ENCODE data around the gene IL16.

IL16 gene

GRCh38 chr15:81258455-81258854 is 61.8 kb downstream of the IL16 start:
- DNase-seq = no peak

GRCh38 chr15:81259760-81260298 is 63.1 kb downstream of the IL16 start:
- DNase-seq = no peak

GRCh38 chr15:81261172-81261811 is 64.6 kb downstream of the IL16 start:
- no peak for DNase-seq

DNA sequence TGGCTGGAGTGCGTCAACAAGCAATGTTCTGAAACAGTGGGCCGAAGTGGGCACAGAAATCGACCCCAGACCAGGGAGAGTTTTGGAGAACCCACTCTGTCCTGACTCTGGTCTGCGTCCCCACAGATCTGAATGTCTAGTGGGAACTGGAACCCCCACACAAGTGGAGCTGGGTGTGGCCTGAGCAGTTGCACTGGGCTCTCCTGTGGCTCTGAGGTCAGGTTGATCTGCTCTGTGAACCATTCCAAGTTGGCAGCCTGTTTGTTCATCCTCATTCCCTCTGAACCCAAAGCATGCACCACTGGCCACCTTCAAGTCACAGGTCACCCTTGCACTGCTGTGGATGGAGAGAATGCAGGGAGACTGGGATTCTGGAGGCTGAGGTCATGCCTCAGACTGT is 66.8 kb downstream of the IL16 start:
- no peak for DNase-seq

- DNase-seq = no peak
These were observed 67.6 kb downstream of the IL16 start for GRCh38 chr15:81264072-81264857.

DNA sequence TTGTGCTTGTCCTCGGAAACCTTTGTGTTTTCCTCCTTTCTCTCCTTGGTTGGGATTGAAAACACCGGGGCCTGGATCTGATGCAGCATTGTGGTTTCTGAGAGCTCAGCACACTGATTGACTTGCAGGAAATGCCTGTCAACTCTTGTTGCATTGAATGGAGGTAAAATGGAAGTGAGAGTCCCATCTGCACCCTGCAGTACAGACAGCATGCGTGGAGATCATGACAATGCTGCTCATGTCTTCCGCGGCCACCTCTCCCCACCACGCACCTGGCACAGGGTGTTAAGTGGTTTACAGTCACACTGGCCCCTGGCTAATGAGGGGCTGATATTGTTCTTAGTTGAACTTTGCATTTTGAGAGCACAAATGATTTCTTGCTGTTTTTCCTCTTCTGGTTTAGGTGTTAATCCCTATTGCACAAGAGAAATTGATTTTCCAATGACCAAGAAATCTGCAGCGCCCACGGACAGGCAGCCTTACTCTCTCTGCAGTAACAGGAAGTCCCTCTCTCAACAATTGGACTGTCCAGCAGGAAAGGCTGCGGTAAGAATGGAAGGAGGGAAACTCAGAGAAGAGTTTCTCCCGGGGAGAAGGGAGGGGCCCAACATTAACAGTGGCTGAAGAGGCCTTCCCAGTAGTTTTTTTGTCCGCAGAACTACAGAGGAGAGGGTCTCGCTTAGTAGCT is 68.7 kb downstream of the IL16 start:
- no peak for DNase-seq

- DNase-seq = peak; percentile 74
These were observed 69.5 kb downstream of the IL16 start for GRCh38 chr15:81265944-81266775.

- DNase-seq = no peak
These were observed 71.7 kb downstream of the IL16 start for GRCh38 chr15:81268340-81268739.

GRCh38 chr15:81268881-81269601 is 72.4 kb downstream of the IL16 start:
- DNase-seq = no peak

GRCh38 chr15:81270188-81270587 is 73.5 kb downstream of the IL16 start:
- no peak for DNase-seq

DNA sequence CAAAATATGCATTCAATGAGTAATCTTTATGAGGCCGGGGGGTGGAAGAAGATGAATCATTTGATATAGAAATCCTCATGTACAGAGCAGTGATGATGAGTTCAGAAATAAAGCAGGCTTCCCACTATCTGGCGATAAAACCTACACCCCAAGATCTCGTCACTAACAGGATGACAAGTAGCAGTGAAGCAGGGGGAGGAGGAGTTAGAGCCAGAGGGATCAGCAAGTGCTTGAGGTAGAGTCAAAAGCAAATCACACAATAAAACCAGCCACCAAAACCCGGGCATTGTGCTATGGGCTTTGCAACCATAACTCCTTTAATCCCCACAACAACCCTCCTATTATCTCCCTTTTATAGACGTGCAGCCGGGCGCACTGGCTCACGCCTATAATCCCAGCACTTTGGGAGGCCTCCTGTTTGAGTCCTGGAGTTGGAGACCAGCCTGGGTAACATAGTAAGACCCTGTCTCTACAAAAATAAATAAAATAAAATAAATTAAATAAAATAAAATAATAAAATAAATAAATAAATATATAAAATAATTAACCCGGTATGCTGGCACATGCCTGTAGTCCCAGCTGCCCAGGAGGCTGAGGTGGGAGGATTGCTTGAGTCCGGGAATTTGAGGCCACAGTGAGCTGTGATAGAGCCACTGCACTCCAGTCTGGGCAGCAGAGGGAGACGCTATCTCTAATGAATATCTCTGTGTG is 74.3 kb downstream of the IL16 start:
- DNase-seq = no peak

- no peak for DNase-seq
These were observed 75.3 kb downstream of the IL16 start for GRCh38 chr15:81271761-81272644.

GRCh38 chr15:81273200-81273599 is 76.5 kb downstream of the IL16 start:
- no peak for DNase-seq

GRCh38 chr15:81273855-81274254 is 77.2 kb downstream of the IL16 start:
- DNase-seq = no peak

DNA sequence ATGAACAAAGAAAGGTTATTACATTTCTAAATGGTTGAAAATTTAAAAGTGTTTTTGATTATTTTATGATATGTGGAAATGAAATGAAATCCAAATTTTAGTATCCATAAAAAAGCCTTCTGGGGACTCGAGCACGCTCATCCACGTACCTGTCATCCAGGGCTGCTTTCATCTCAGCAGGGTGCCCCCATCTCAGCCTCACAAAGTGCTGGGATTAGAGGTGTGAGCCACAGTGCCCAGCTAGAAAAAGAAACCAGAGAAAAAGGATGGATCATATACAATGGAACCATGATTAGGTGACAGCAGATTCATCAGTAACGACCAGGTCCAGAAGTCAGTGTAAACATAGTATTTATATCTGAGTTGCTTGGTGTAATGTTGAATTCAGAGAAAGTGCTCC is 77.6 kb downstream of the IL16 start:
- no peak for DNase-seq

DNA sequence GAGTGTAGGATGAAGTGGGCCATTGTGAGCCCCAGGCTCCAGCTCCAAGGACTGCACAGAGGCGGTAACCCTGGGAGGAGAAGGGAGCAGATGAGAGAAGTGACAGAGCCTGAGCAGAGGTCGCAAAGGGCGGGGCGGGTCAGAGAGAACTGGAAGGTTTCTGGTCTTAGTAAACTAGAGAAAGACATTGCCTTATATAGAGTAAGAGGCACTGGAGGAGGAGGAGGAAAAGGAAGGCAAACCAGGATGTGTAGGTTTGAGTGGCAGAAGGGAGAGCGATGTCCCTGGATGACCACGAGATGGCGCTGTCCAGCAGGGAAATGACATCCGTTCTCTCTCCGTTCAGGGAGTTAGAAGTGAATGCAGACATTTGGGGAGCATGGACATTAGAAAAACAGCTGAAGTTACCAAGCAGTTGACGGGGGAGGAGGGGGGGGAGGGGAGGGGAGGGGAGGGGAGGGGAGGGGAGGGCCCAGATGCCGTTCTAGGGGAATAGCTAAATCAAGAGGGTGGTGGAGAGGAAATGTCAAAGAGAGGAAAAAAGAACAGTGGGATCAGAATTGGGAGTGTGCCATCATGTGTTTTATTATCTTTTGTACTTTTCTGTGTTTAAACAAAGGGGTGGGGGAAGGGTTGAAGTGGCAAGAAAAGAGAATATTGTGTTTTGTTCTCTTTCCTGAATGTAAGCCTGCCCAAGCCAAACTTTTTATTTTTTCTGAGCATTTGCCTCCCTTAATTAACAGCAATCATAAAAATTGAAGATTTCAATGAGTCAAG is 78.4 kb downstream of the IL16 start:
- peak; percentile 63 for DNase-seq

DNA sequence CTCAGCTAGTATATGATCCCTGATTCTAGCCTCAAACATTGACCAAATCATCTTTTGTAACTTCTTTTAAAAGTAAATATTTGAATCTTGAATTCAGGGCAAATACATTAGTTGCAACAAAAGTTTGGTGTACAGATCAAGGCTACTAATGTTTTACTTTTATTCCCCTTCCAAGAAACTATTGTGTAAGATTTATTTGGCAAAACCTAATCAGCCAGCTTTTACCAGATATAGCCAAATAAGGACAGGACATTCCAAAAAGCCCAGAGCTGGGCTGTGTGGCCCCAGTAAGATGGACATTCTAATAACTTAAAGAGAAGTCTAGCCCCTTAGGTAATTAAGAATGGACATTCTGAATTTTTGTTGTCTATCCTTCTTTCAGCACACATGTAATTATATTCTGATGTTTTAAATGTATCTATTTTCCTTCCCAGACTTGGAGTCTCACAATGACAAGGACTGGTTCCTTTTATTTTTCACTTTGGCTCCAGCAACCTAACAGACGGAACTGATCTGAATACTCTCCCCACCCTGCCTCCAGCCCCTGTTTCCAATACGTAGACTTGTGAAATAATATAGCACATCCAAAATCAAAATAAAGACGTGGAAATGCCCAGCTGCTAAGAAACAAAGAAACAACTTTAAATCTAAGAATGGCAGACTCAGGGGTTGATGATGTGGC is 79.2 kb downstream of the IL16 start:
- no peak for DNase-seq

- no peak for DNase-seq
These were observed 80.3 kb downstream of the IL16 start for GRCh38 chr15:81276967-81277366.

GRCh38 chr15:81277851-81278250 is 81.2 kb downstream of the IL16 start:
- no peak for DNase-seq
